ENCODE results near the gene PHC1. TPM values are rescaled to one million over a fixed set of nuclear protein-coding genes. Genes with fewer than 3 reads are reported as not detected.

PHC1 gene
- total and polyA plus RNA-seq, 7 donors, result 2.1 to 46.8 (median 31.0) TPM

DNA sequence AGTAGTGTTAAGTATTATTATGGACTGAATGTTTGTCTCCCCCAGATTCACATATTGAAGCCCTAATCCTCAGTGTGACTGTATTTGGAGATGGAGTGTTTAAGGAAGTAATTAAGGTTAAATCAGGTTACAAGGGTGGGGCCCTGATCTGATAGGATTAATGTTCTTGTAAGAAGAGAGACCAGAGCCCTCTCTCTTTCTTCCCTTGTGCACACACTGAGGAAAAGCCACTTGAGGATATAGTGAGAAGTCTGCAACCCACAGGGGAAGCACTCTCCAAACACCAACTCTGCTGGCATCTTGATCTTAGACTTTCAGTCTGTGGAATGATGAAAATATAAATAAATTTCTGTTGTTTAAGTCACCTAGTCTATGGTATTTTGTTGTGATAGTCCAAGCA, 72.9 kb downstream of the PHC1 start:
- H3K27ac ChIP-seq, result no peak overlapping the region
- no peaks in the 10 kb centered on the region for H3K27me3 ChIP-seq
- no peaks in the 10 kb centered on the region for H3K36me3 ChIP-seq
- intact Hi-C loops (cut with DNase I), result no loop called here
- H3K9me3 ChIP-seq, result no peaks in the 10 kb centered on the region
- DNase-seq, result no peak
- H3K4me3 ChIP-seq, result no peak overlapping the region
- no peaks in the 10 kb centered on the region for H3K4me1 ChIP-seq
- TF ChIP-seq, protein P1, sequence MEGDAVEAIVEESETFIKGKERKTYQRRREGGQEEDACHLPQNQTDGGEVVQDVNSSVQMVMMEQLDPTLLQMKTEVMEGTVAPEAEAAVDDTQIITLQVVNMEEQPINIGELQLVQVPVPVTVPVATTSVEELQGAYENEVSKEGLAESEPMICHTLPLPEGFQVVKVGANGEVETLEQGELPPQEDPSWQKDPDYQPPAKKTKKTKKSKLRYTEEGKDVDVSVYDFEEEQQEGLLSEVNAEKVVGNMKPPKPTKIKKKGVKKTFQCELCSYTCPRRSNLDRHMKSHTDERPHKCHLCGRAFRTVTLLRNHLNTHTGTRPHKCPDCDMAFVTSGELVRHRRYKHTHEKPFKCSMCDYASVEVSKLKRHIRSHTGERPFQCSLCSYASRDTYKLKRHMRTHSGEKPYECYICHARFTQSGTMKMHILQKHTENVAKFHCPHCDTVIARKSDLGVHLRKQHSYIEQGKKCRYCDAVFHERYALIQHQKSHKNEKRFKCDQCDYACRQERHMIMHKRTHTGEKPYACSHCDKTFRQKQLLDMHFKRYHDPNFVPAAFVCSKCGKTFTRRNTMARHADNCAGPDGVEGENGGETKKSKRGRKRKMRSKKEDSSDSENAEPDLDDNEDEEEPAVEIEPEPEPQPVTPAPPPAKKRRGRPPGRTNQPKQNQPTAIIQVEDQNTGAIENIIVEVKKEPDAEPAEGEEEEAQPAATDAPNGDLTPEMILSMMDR (IDR thresholded peaks at IDR 0.05), result no peak
- TF ChIP-seq POLR2AphosphoS5 (IDR thresholded peaks at IDR 0.05), result no peak

DNA sequence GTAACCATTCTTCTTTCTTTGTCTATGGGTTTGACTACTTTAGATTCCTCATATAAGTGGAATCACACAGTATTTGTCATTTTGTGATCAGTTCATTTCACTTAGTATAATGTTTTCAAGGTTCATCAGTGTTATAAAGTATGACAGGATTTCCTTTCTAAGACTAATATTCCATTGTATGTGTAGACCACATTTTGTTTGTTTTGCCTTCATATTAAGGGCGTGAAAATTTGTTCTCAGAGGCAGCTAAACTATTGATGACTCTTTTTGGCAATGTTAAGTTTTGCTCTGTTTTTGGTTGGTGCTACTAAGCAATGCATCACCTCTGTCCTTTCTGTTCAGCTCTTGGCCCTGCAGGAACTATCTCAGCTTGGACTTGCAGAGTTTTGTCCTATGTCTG, 73.4 kb downstream of the PHC1 start:
- H3K36me3 ChIP-seq, result no peaks in the 10 kb centered on the region
- DNase-seq, result no peak
- H3K27me3 ChIP-seq, result no peaks in the 10 kb centered on the region
- H3K27ac ChIP-seq, result no peak overlapping the region
- TF ChIP-seq POLR2AphosphoS5 (IDR thresholded peaks at IDR 0.05), result no peak
- TF ChIP-seq, protein P1 (IDR thresholded peaks at IDR 0.05), result no peak
- no peak for TF ChIP-seq EP300 (IDR thresholded peaks at IDR 0.05)
- no peak for TF ChIP-seq POLR2A (IDR thresholded peaks at IDR 0.05)
- H3K9me3 ChIP-seq, result no peaks in the 10 kb centered on the region
- H3K4me3 ChIP-seq, result no peak overlapping the region
- H3K4me1 ChIP-seq, result no peaks in the 10 kb centered on the region
- 66 to 69% methylated on average over 1 of the region's 1 CpG for WGBS, 2 donors
- intact Hi-C loops (cut with DNase I), result no loop called here

GRCh38 chr12:8989413-8989812, 75.1 kb downstream of the PHC1 start, which contains the start of gene KLRG1:
Gene KLRG1 (plus strand): TSS chr12:8989546. CDS start chr12:8989636, 90 bp downstream.
- H3K27ac ChIP-seq, result no peak within 1 kb of the TSS
- no peaks in the 10 kb centered on the region for H3K27me3 ChIP-seq
- H3K36me3 ChIP-seq, result no peaks in the 10 kb centered on the region
- TF ChIP-seq POLR2AphosphoS5 (IDR thresholded peaks at IDR 0.05) (no peak), POLR2A (IDR thresholded peaks at IDR 0.05) (no peak), EP300 (IDR thresholded peaks at IDR 0.05) (no peak)
- TF ChIP-seq, protein P1 (IDR thresholded peaks at IDR 0.05), result no peak
- no peak for DNase-seq
- H3K4me1 ChIP-seq, result no peaks in the 10 kb centered on the region
- WGBS, 2 donors, result 55 to 84% methylated on average over 2 of the region's 2 CpGs
- no peaks in the 10 kb centered on the region for H3K9me3 ChIP-seq
- intact Hi-C loops (cut with DNase I), result no loop called here
- H3K4me3 ChIP-seq, result no peak within 1 kb of the TSS

Other genes starting within 250 kb of the PHC1 start
- 10 to 100 TPM; 52.3 to 60.4 (median 57.6) TPM for gene RIMKLB, start 216.5 kb upstream of the PHC1 start, total RNA-seq
- gene RIMKLB, start 216.5 kb upstream of the PHC1 start, polyA plus RNA-seq, result 1 to 10 TPM in 2 of 3 donors, under 1 TPM in 1; 0.23 to 8.5 (median 8.4) TPM
- gene A2ML1, start 91.9 kb upstream of the PHC1 start, total RNA-seq, result not detected
- under 1 TPM in 2 of 3 donors, not detected in 1; 0.06 to 0.60 TPM for gene A2ML1, start 91.9 kb upstream of the PHC1 start, polyA plus RNA-seq
- 10 to 100 TPM; 63.1 to 97.0 (median 64.9) TPM for gene M6PR, start 35.1 kb downstream of the PHC1 start, total RNA-seq
- 10 to 100 TPM; 18.0 to 69.2 (median 47.2) TPM for gene M6PR, start 35.1 kb downstream of the PHC1 start, polyA plus RNA-seq
- gene KLRG1, start 75.0 kb downstream of the PHC1 start, total RNA-seq, result 1 to 10 TPM; 1.2 to 4.3 (median 3.0) TPM
- gene KLRG1, start 75.0 kb downstream of the PHC1 start, polyA plus RNA-seq, result 1 to 10 TPM in 1 of 3 donors, not detected in 2; 3.5 TPM
- 100 to 1,000 TPM; 195 to 296 (median 253) TPM for gene A2M, start 201.4 kb downstream of the PHC1 start, total RNA-seq
- 10 to 100 TPM; 34.2 to 60.7 (median 55.3) TPM for gene A2M, start 201.4 kb downstream of the PHC1 start, polyA plus RNA-seq

All from sigmoid colon (tissue), 7 donors.